LNCaP clone FGC (cell line): ENCODE results near the gene NEU2.

Experiments used
- DNase-seq: peaks from one replicate; pipeline ENCODE4 v3.0.0-alpha.2; 2011; ENCODE audit warnings: low read depth
- H3K4me3 ChIP-seq: 2 replicates; pipeline ENCODE4 v1.5.1; 2011; ENCODE audit warnings: mild to moderate bottlenecking, low read depth, low read length, control low read depth
- CTCF ChIP-seq: IDR thresholded peaks from 2 replicates; pipeline ENCODE4 v1.5.1; 2012; ENCODE audit warnings: mild to moderate bottlenecking; ENCODE audit not compliant: control insufficient read depth, insufficient read depth; ENCODE audit errors: extremely low read depth

Gene NEU2

GRCh38 chr2:233082931-233083755, 50.7 kb downstream of the NEU2 start:
- no peak for DNase-seq
- H3K4me3 ChIP-seq: no peak overlapping the region
- no peak for TF ChIP-seq CTCF

GRCh38 chr2:233083782-233084181, 51.3 kb downstream of the NEU2 start:
- no peak for DNase-seq
- no peak overlapping the region for H3K4me3 ChIP-seq
- TF ChIP-seq CTCF: no peak

GRCh38 chr2:233084488-233084887, 52.0 kb downstream of the NEU2 start:
- TF ChIP-seq CTCF: no peak
- H3K4me3 ChIP-seq: no peak overlapping the region
- DNase-seq: no peak
